Retina (tissue), 1 donor: ENCODE results near the gene GNAO1.

Source experiments
- DNase-seq: peaks from one replicate; pipeline ENCODE4 v3.0.0-alpha.2; 2016

The GNAO1 gene

DNA sequence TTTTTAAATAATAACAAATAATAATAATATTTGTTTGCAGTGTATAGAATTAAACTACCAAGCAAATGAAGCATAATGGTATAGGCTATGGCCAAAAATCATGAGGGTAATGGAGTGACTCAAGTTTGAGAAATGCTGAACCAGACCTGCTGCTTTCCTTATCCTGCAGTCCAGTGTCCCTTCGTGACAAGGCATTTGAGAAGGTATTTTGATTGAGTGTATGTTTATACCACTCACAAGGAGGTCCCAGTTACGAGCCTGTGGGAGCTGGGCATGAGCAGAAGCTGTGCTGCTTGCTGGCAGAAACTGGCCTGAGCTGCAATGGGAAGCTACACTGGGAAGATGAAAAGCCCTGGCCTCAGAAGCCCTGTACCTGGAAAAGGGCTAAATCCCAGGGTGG lies 50.3 kb downstream of the GNAO1 start:
- no peak for DNase-seq

DNA sequence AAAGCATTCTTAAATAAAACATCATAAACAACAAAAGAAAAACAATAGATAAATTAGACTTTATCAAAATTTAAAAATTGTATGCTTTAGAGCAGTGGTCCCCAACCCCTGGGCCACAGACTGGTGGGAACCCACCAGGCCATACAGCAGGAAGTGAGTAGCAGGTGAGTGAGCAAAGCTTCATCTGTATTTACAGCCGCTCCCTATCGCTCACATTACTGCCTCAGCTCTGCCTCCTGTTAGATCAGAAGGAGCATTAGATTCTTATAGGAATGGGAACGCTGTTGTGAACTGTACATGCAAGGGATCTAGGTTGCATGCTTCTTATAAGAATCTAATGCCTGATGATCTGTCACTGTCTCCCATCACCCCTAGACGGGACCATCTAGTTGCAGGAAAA lies 51.5 kb downstream of the GNAO1 start:
- DNase-seq: no peak

DNA sequence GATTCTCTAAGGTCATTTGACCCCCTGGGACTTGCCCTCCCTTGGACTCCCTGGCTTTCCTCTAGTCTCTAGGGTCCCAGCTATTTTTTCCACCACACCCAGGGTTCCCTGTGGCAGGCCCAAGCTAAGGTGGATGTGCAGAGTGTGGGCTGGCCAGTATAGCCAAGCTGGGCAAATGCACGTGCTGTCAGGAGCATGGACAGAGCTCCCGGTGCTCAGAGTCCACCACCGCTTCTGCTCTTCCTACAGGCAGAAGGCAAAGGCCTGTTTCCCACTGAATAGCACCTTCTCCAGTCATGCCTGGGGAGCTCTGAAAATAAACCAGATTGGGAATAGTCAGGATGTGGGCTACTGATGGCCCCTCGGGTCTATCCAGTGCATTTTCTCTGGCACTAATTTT lies 53.3 kb downstream of the GNAO1 start:
- DNase-seq: no peak

DNA sequence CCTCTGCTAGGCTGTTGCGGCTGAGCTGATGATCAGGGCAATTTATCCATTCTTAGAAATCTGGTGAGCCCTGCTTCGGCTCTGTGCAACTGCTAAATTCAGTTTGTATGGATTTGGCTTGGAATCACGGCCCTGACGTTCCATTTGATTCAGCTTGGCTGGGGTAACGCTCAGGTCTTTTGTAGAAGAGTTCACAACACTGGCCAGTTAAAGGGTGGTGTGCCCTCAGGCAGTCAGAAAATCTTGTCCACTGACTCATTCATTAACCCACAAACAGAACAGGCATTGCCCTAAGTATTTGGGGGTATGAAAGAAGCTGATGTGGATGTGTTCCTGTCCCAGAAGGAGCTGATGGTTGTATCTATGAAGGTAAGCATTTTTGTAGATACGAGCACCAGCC lies 53.9 kb downstream of the GNAO1 start:
- no peak for DNase-seq

DNA sequence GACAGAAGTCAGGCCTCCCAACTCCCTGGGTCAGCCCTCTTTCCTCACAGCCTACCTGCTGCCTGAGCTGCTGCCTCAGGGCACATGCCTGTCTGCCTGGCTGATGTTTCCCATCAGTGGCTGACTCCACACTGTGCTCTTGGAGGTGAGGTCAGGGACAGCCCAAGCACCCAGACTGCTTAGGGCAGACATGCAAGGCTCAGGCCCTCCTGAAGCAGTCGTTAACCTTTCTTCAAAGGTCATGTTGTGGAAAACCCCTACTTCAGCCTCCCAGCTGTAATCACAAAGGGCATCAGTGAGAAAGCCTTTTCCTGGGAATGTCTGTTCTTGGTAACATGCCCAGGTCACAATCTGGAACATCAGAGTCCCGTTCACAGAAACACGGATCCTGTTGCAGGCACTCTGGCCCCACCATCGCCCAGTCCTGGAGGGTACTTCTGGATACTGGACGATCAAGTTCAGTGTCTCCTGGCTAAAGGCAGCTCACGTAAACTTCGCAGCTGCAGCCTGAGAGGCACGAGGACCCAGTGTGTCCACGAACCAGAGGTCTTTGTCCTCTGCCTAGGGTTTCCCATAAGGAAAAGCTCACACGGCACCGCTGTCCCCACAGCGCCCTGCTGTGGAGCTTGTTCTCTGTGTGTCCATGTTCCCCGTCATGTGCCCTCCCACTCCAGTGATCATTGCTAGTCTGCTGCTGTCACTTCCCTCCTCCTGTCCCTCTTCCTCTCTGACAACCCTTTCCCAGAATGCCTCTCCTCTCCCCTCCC lies 54.9 kb downstream of the GNAO1 start:
- DNase-seq: peak; percentile 35

DNA sequence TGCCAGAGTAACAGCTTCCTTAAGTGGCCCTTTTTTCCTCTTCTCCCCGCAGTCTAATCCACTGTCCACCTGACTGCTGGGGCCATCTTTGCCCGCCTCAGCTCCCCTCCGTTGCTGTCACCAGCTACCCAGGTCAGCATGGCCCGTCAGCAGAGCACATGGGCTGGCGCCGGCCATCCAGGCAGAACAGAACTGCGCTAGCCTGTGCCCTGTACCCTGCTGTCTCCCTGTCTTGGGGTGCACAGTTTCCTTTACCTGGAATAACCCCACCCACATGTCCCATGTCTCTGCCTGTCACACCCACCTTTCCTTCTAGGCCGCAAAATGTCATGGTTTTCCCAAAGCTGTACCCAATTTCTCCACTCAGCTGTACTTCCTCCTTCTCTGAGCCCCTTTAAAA lies 55.7 kb downstream of the GNAO1 start:
- DNase-seq: no peak

DNA sequence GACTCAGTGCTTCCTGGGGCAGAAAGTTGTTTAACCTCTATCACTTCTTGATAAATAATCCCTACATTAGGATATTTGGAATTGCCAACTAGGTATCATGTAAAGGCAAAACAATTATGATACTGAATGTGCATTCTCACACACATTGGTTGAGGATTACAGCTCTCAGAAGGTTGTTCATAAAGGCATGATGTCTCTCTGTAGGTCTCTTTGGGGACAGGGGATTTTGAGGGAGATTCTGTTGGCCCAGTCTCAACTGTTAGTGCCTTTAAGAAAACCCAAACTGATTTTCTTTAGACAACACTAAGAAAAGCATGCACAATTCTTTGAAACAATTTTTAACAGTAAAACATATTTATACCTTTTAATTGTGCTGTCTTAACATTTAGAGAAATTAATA lies 56.5 kb downstream of the GNAO1 start:
- DNase-seq: no peak

DNA sequence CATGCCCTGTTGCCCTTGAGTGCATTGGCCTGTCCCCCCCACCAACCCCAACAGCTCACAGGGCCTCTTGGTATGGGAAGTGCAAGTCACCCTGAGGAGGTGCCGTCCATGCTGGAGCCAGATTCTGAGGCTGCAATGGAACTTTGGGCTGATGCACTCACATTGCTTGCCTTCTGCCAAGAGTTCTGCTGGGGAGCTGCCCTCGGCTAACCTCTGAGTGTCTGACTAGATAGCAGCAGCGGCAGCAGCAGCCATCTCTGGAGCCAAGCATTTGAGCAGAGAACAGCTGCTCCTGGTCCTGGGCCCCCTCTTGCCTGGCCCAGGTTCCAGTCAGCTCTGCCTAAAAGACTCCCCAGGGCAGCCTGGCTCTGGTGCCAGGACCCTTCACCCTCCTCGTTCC lies 61.5 kb downstream of the GNAO1 start:
- DNase-seq: no peak

DNA sequence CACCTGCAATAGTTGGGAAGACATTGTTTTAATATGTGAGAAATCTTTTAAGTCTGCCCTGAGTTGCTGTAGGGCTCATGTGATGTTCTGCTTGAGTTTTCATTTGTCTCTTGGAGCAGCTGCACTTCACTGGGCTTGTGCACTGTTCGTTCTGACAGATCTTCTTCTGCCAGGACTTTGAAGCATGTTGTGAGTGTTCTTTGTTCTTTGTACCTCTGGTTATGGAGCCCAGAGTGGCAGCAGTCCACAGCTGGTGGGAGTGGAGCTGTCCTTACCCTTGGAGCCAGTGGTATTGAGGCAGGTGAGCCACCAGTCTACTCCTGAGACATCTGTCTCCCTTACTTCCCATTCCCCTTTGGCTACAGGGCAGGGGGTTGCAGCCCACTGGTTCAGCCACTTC lies 64.6 kb downstream of the GNAO1 start:
- no peak for DNase-seq

DNA sequence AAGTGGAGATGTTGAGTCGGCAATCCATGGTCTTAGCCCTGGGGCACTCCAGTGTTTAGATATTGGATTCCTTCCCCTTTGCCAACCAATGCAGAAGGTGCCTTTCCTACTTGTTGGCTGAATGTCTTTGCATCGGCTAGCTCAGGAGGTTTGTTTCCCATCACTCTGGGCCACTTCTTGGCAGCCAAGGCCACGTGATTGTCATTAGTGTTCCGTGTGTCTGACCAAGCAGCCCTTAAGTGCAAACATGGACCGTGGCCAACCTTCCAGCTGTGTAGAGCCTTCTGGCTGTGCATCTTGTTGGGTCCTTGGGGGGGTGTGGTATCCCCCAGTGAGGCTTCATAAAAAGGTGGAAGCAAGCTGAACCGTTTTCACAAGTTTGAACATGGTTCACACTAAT lies 66.0 kb downstream of the GNAO1 start:
- DNase-seq: no peak

DNA sequence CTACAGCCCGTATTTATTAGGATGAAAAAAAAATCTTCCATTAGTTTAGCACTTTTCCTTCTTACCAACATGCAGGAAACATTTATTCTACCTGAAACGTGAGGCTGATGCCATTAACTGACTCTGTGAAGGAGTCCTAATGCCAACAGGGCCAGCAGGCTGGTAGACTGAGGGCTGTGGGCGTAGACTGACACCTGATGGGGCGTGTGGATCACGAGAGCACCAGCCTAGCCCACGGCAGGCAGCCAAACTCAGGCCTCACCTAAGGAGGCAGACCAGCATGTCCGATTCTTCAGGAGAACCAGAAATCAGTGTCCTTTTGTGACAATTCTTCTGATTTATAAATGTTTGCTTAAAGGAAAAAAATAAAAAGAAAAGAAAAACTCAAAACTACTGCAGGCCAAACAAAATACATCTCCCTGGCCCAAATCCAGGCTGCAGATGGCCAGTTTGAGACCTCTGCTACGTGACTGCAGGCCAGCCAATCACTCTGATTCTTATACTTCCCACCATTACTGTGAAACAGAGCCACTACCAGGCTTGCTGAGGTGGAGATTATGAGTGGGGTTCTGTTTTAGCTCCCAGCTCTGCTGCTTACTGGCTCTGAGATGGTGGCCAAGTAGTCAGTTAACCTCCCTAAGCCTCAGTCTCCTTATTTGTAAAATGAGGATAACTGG lies 66.5 kb downstream of the GNAO1 start:
- no peak for DNase-seq

DNA sequence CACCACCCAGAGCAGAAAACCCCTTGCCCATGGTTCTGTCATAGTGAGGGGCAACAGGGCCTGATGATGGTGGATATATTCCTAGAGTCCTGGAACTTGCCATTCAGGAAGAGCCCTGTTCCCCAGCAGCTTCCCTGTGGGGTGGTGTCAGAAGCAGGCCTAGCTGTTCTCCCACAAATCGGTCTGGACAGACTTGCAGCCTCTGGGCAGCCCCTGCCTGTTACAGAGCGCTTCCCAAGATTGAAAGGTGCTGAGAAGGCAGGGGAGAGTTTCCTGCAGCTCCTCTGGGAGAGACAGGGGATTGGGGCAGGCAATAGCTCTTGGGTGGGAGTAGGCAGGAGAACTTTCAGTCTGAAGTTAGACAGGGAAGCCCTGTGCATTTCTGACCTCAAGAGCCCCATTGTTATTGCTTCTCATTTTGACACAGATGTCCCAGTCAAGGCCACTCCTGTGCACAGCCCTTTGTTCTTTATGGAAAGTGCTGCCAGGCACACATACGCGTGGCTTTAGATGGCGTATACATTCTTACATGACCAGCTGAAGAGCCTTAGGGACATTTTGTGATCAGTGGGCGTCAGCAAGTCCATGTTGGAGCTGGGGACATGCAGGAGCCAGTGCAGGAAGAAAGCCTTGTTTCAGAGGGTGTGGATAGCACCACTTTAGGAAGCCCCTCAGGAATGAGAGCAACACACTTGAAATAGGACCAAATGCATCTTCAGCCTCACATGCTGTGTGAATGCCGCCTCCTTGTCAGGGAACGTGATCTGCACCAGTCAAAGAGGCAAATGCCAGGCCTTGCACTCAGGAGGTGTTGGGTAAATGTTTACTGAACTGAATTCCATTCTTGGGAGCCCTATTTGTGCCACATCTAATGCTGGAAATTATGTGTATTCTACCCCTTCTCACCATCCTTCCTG lies 67.5 kb downstream of the GNAO1 start:
- peak; percentile 47 for DNase-seq

DNA sequence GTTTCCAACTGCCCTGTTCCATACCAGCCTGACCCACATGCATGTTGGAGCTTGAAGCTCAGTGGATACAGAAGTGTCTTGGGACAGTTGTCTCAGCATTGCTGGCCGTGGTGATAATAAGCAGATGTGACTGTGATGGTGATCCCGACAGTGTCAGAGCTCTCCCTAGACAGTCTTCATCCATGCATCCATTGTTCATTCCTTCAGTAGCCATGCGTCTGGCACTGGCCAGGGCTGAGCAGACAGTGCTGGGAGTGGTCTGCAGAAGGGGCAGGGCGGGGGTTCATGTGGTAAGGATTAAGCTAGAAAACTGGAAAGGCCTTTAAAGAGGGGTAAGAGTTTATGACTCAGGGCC lies 68.1 kb downstream of the GNAO1 start:
- DNase-seq: no peak

DNA sequence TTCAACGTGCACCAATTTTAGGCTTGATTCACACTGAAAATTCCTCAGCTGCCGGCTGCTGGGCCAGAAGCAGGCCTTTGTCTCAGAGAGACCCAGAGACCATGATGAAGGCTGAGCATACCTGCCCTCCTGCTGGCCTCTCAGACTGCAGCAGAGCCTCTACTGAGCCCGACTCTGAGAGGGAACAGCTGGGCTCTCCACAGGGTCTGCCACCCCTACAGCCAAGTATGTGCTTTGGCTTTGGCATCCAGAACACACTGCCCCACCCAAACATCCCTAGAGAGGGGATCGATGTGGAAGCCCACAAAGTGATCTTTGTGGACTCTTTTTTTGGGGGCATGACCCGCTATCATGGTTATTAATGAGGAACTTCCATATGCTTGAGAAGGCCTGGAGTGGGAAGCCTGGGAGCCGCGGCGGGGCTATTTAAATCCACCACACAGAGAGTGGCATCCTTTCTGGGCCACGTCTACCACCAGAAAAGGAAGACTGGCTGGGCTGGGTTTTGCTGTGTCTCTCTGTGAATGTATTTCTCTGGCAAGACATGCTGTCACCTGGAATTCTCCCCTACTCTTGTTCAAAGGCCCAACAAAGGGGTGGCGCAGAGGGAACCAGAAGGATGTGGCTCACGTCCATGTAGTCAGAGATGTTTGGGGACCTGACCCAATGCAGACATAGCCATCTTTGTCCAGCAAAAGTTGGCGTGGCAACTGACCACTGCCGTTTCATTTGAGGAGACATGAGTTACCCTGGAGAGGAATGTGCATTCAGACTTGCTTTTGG lies 69.3 kb downstream of the GNAO1 start:
- DNase-seq: no peak

DNA sequence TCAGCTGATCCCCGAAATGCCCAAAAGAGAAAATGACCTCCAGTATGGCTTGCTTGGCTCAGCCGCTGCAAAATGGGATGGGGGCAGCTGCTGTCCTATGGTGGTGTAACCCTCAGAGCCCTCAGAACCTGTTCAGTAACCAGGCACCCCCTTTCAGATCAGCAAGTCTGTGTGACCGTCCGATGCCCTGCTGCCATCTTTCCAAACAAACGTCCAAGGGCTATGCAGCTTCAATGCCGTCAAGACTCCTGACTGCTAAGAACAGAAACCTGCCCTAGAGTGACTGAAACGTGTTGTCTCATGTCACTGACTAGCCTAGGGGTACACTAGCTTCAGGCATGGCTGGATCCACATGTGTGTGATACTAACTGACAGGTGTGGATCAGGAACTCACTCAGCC lies 70.4 kb downstream of the GNAO1 start:
- DNase-seq: no peak

DNA sequence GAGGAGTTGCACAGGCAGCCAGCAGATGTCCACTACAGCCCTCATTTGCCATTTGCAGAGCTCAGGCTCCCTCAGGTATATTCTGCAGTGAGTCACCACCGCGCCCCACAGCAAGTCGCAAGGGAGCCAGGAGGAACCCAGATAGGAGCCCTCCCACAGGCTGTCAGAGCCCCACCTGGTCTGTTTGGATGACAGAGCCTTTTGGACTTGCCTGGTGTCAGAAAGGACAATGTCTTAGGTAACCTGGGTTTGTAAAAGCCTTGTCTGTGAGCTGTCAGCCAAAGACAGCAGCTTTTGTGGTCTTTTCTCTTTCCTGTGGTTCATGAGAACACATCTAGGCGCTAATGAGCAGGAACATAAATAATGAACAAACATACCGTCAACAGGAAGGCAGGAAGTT lies 70.9 kb downstream of the GNAO1 start:
- no peak for DNase-seq

DNA sequence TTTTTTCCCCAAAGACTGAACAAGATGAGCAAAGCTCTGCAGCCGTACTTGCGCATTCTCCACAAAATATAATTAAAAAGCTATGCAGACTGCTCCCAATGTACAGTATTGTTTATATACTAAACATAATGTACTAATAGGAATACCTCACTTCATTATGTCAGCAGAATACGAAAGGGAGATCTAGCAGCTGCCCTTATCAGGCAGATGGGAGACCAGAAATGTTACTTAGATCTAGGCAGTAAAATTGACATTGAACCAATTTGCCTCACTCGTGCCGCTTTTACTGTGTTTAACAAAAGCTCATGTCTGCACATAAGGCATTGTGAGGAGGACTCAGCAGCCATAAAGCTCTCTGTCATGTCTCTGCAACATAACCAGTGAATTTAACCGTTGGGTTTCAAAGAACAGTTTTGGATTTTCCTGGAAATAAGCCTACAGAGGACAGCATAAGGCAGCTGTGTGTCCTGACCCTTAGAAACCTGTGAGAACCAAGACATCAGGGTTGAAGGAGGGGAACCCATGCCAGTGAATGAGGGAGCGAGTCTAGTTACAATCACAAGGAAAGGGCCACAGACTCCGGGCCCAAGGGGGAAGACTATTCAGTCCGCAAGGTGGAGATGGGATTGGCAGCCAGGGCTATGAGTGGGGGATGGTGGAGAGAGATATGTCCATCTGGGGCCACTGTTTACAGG lies 71.4 kb downstream of the GNAO1 start:
- DNase-seq: no peak

DNA sequence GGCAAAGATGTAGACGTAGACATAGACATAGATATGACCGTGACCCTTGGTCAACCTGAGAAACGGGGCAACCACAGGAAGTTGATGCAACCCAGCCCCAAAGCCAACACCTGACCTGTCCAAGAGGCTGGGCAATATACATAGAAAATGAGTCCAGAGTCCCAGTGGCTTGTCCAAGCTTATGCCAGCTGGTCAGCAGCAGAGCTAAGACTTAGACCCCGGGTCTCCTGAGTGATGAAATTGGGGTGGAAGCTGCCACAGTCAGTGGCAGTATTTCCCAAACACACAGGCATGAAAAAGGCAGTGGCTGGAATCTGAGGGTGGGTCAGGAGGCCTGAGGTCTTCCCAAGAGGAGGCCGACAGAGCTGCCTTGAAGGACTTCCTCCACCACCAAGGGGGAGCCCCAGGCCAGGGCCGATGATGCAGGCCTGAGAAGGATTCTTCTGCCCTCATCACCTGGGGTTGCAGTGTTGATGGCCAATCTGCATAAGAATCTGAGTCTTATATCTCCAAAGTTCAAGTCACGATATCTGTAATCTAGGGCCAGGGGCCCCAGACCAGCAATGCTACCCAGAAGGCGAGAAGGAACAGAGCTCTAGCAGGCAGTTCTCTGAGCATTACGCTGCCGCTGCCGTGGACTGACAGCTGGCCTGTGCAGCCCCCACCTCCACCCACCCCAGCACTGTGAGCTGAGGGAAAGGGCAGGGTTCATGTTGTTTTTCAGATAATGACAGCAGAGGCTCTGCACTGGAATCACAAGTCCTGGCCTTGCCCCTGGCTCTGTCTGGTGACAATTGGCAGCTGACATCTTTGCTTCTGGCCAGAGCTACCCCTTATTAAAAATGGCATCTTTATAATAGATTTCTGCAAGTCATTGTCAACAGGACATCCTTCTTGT lies 72.7 kb downstream of the GNAO1 start:
- peak; percentile 64 for DNase-seq

DNA sequence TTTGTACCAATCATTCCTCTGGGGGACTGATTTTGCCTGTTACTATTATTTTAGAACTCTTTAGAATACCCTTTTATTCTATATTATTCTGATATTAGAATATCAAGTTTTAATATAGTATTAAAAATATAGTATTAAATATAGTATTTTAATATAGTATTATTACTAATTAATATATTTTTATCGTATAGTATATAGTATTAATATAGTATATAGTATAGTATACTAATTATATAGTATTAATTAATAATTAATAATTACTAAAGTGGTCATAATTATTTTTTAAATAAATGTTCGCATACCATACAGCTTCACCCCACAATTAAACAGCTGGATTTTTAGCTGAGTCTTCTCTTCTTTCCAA lies 73.3 kb downstream of the GNAO1 start:
- no peak for DNase-seq

DNA sequence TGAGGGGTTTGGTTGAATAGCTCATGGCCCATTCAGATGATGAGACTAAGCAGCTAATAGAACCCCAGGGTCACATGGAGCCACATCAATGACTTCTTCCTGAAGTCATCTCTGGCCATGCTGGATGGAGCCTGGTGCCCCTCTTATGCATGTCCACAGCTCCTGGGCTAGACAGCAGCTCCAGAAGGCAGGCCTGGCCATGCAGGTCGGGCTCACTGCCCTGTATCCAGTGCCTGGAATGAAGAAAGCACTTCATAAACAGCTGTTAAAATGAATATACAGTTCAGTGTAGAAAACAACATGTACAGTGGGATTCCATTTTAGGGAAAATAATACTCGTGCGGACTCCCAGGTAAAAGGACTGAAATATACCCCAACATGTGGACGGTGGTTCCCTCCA lies 73.9 kb downstream of the GNAO1 start:
- no peak for DNase-seq

DNA sequence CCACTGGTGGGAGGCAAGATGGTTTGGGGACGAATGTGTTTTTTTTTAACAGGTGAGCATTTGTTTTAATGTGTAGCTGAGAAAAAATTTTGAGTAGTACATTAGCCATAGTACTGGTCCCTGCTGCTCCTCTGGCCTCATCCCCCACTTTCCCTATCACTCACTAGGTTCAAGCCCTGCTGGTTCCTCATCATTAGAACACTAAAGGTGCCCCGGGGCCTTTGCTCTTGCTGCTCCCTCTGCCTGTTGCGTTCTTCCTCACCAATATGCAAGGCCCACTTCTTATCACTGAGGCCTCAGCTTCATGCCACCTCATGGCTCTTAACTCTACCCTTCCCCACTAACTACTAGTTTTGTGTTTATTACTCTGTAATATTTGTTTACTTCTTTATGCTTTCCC lies 74.5 kb downstream of the GNAO1 start:
- DNase-seq: no peak
